ENCODE data around the gene CC2D2A.

- TF ChIP-seq CTCF (IDR thresholded peaks at IDR 0.05), result no peak
- no peak for TF ChIP-seq SIN3A (IDR thresholded peaks at IDR 0.05; ENCODE audit: borderline replicate concordance, insufficient read depth, low read depth, low read length)
- no peak for TF ChIP-seq POLR2AphosphoS5 (IDR thresholded peaks at IDR 0.05; ENCODE audit: low read depth, low read length)
Measured at GRCh38 chr4:15493411-15493810, 23.7 kb downstream of the CC2D2A start.

Data from Panc1 (cell line).